ENCODE data around the gene AKAP7.

Gene AKAP7

DNA sequence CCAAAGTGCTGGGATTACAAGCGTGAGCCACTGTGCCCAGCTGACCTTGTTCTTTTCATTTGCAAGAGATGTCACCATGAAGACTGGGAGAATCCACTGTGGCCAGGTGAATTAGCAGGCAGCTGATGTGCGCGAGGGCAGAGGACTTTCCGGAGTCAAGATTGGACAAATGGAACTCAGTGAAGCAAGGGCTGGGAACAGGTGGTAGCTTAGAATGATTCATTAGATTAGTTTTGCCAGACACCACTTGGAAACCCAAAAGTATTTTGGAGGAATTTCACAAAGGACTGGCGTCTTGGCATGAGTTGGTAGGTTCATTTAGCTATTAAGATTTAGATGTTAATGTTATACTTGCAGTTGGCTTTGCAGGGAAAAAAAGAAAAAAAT lies 4.7 kb upstream of the AKAP7 start:
- in situ Hi-C loops (cut with MboI; ENCODE audit: low sequenced_read_pairs): no loop called here

DNA sequence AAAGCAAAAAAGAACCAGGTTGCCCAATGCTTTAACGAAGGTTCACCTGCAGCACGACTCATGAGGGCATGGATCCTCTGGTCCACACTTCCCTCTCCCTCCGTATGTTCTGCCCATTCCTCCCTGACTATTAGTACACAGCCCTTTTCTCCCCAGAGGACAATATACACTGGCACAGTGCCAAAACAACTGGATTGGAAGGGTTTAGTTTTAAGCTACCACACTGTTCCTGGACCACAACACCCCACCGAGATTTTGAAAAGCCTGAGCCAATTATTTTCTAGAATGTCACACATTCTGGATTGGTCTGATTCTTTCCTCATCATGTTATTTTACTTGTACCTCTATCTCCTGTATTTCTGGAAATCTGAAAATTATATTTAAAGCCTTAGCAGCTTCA lies 2.9 kb upstream of the AKAP7 start:
- in situ Hi-C loops (cut with MboI; ENCODE audit: low sequenced_read_pairs): no loop called here

DNA sequence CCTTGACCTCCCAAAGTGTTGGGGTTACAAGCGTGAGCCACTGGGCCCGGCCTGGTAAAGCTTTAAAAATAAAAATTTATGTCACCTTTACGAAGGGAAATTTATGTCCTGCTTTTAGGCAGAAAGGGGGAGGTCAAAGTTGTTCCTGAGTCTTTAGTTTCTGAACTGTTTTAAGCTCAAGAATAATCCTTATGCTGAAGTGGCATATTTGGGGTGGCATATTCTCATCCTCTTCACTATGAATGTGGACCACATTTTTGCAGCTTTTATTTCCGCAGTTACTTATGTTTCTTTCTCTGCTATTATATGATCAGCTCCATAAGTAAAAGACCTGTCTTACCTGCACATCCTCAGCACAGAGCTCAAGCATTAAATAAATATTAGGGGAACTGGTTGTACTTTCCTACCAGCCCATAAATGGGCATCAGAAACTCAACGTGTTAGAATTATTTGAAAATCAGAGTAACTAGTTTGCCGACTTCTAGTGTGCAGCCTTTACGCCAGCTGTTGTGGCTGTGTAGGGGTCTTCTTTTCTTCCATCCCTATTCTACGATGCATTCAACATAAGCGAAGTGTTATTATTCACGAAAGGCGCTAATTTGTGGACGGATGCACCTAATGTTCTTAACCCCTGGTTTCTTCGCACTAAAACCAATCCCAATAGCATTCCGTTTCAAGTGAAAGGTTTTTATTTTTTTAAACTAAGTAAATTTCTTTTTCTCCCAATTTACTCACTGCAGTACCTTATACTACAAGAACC lies 867 bp upstream of the AKAP7 start:
- in situ Hi-C loops (cut with MboI; ENCODE audit: low sequenced_read_pairs): no loop called here

DNA sequence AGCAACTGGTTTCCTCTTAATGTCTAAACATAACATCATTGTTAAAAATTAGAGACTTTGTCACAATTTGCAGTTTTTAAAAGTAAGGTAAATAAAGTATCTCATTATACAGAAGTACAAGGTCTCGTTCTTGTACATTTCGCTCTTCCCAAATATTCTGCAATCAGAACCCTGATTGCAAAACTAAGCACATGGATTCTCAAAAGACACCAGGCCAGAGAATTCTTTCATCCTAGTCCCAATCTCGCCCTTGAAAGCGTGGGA lies 355 bp upstream of the AKAP7 start:
- in situ Hi-C loops (cut with MboI; ENCODE audit: low sequenced_read_pairs): no loop called here

DNA sequence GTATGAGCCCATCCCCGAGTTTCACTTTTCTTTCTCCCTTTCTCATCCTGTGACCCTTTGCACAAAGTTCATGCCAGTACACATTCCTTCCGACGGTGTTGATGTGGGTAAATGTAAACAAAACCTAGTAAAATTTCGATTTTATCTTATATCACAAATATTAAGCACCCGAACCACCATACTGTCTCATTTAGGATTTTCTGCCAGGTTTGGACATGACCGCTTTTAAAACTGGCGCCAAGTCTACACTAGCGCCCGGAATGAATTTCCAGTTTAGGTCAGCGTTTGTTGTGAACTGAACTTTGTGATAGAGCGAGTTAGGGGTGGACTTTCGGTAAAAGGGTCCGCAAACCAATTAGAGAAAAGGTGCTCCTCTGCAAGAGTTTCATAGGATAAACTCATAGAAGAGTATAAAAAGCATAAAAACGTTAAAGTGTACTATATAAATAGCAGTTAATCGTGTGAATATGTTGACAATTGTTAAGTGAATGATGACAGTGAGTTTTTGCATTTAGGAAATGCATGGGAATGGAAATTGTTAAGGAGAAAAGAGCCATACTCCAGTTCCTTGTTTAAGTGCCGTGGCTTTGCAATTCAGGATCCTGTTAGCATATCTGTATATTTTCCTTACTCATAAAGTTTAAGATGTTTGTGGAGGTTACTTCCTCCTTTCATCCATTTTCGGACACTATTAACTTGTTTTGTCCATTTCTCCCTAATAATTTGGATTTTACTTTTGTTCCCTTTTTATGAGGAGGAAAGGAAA lies 937 bp downstream of the AKAP7 start:
- in situ Hi-C loops (cut with MboI; ENCODE audit: low sequenced_read_pairs): no loop called here

DNA sequence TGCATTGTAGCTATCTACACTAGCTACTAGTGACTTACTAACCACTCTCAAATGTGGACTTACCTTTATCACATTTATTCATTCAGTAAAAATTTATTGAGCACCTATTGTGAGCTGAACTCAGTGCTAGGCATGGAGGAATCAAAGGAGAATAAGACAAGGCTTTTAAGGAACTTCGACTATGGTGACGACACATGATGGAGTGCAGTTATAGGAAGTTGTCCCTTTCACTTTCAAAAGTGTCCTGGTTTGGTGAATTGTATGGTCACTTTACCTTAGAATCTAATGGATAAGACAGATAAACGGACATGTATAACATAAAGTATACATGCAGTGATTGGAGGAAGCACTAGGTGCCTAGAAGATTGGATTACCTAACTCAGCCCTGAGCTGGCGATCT lies 4.3 kb downstream of the AKAP7 start:
- in situ Hi-C loops (cut with MboI; ENCODE audit: low sequenced_read_pairs): no loop called here

DNA sequence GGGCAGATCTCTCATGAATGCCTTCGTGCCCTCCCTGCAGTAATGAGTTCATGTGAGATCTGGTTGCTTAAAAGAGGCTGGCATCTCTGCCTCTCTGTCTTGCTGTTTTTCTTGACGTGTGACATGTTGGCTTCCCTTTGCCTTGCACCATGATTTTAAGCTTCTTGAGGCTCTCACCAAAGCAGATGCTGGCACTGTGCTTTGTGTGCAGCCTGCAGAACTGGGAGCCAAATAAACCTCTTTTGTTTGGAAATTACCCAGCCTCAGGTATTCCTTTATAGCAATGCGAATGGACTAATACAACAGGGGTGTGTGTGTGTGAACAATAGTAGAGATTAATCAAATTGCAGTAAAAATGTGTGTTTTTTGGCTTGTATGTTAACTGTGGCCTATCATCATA lies 8.1 kb downstream of the AKAP7 start:
- in situ Hi-C loops (cut with MboI; ENCODE audit: low sequenced_read_pairs): no loop called here

DNA sequence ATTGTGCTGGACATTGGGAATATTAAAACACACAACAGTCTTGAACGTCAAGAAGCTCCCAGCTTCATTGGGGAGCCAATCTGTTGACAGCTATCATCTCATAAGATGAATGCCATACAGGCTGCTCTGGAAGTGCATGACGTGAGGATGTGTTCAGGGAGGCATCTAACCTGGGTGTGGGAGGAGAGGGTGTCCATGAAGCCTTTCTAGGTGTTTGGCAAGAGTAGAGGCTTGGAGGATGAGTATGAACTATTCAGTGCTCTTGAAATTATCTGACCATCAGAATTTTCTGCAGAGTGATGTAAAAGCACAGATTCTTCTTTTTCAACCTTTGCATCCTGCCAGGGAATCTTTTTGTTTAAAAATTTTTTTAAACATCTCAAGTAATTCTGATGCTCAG lies 11.6 kb downstream of the AKAP7 start:
- in situ Hi-C loops (cut with MboI; ENCODE audit: low sequenced_read_pairs): no loop called here

DNA sequence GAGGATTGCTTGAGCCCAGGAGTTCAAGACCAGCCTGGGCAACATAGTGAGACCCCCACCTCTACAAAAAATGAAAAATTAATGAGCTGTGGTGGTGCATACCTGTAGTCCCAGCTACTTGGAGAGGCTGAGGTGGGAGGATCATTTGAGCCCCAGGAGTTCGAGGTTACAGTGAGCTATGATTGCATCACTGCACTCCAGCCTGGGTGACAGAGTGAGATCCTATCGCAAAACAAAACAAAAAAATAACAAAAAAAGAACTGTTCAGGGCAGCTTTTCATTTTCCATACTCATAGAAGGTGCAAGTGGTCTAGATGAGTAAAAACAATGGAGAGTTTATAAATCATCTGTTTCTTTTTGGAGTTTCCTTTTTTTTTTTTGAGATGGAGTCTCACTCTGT lies 21.1 kb downstream of the AKAP7 start:
- in situ Hi-C loops (cut with MboI; ENCODE audit: low sequenced_read_pairs): no loop called here

DNA sequence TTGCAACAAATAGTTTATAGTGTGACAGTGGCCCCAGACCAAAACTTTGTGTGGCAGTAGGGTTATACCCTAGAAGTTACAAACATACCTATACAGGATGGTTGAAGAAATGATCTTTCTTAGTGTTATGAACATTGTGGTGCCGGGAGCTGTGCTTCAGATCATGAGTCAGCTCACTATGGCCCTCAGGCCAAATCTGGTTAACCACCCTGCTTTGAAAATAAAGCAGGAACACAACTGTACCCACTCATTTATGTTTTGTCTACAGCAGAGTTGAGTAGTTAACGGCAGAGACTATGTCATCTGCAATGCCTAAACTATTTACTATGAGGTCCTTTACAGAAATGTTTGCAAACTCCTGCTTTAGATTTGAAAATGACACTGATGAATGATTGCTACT lies 24.3 kb downstream of the AKAP7 start:
- in situ Hi-C loops (cut with MboI; ENCODE audit: low sequenced_read_pairs): no loop called here

DNA sequence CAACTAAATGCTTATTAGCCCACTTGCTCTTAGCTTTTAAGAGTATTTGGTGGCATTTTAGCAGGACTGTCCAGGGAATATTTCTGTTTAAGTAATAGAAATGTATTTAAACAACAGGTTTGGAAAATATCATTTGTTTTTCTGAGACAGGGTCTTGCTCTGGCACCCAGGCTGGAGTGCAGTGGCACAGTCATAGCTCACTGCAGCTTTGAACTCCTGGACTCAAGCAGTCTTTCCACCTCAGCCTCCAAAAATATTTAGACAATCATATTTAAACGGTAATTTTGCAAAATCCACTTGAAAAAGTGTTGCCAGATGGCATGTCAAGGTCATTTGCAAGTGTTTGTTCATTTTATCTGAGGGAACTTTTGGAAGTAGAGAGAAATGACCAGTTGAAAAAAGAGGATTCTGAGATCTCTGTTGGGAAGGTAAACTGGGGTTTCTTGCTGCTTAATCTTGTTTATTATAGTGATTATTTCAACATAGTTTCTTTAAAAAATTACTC lies 25.0 kb downstream of the AKAP7 start:
- in situ Hi-C loops (cut with MboI; ENCODE audit: low sequenced_read_pairs): no loop called here

DNA sequence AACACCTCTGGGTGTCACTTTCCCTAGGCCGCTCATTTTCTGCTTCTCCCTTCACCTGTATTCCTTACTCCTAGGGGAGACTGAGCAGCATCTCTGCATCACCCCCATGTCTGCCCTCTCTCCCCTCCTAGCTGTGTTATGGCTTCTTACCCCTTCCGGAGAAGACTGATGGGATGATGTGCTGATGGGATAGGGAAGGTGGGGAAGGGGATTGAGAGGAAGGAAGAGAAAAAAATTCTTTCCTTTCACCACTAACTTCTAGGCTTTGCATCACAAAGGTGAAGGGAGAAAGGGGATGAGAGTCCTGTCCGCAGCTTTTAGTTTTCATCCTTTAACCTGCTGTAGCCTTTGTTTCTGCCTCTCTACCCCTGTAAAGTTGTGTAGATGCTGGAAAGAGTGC lies 26.7 kb downstream of the AKAP7 start:
- in situ Hi-C loops (cut with MboI; ENCODE audit: low sequenced_read_pairs): no loop called here

DNA sequence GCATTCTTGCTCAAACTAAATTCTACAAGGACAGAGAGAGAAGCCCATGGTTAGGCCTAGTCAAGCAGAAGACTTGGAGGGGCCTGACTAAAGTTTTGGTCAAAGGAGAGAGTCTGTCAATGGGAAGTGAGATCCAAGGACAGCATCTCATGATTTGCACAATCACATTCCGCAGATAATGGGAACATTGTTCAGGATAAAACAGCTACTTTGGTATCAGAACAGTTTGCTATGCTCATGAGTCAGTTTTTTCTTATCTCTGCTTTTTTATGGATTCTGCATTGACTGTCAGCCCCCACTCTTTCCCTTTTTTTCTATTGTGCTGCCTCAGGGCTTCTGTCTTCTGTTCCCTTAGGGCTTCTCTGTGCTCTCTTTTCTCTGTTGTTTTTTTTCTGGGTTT lies 28.6 kb downstream of the AKAP7 start:
- in situ Hi-C loops (cut with MboI; ENCODE audit: low sequenced_read_pairs): no loop called here

DNA sequence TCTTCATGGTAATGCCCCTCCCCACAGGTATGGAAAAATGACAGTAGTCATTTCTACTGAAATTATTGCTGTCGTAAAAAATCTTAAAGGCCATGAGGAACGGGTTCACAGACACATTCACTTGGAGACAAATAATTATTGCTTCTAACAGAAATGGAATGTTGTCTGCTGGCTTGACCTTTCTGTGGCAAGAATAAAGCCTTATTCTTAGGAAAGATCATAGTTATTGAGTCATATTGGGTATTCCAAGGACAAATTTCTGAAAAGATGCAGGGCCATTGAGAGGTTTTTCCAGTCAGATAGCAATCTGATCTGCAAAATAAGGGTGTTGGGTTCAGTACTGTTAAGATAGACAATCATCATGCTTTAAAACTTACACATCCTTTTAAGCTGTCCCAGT lies 29.2 kb downstream of the AKAP7 start:
- in situ Hi-C loops (cut with MboI; ENCODE audit: low sequenced_read_pairs): no loop called here

DNA sequence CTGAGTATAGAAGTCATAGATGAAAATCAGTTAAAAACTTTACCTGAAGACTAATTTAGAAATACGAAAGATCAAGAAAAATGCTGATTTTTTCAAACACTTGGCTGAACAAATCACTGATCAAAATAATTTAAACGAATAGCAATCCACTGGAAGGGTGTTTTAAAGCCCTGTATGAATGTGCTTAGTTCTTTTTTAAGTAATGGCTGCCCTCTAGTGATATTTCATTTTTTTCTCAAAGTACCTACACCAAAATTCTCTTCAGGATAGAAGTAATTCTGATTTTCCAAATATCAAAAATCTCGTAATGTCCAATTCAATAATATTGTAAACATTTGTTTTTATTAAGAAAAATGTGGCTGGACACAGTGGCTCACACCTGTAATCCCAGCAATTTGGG lies 32.5 kb downstream of the AKAP7 start:
- in situ Hi-C loops (cut with MboI; ENCODE audit: low sequenced_read_pairs): no loop called here

DNA sequence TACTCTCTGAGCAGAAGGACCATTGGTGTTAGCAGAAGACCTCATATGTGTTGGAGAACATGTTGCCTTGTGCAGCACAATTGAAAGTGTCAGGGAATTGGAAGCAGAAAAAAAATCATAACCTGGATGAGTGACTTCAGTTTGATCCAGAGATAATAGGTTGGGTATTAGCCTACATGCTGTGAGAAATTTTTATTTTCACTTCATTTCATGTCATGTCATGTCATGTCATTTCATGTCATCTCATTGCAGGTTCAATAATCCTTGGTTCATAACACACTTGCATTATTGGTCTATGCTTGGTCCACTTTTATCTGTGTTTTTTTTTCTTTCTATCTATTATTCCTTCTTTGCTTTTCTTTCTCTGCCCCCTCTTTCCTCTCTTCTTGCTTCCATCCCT lies 34.3 kb downstream of the AKAP7 start:
- in situ Hi-C loops (cut with MboI; ENCODE audit: low sequenced_read_pairs): no loop called here

DNA sequence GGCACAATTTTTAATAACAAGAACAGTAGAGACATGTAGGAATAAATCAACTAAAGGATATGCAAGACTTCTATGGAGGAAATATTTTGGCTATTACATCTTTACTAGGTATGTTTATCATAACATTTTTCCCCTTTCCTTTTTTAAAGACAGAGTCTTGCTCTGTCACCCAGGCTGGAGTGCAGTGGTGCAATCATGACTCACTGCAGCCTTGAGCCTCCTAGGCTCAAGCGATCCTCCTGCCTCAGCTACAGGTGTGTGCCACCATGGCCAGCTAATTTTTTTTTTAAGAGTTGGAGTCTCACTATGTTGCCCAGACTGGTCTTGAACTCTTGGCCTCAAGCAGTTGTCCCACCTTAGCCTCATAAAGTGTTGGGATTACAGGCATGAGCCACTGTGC lies 37.0 kb downstream of the AKAP7 start:
- in situ Hi-C loops (cut with MboI; ENCODE audit: low sequenced_read_pairs): no loop called here

DNA sequence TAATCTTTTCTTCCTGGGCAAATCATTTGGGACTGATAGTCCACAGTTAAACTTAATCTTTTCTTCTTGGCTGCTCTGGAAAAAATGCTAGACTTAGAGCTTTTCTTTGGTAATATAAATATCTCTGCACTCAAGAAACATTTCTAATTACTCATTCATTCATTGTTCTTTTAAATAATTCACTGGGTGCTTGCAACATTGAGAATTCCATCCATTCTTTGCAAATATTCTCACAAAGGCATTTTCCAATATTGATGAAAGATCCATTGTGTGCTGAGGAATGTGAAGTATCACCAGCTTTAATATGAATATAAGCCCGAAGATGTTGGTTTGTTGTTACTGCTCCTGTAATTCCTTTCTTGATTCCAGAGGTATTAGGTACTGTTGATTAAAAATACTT lies 38.4 kb downstream of the AKAP7 start:
- in situ Hi-C loops (cut with MboI; ENCODE audit: low sequenced_read_pairs): no loop called here

DNA sequence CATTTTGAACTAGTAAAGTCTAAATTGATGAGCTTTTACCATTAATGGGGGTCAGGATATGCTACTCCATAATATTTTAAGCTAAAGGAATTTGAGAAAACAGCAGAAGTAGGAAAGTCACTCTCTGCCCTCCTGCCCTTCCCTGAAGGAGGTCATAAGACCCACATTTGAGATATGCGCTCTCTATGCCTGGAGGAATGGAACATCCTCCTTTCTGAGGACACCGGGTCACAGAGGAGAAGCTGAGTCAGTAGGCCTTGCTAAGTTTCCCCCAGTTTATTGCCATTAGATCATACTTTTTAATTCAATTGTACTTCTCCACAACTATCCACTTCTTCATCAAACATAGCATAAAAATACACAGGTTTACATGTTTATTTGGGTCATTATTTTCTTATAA lies 40.3 kb downstream of the AKAP7 start:
- in situ Hi-C loops (cut with MboI; ENCODE audit: low sequenced_read_pairs): no loop called here

DNA sequence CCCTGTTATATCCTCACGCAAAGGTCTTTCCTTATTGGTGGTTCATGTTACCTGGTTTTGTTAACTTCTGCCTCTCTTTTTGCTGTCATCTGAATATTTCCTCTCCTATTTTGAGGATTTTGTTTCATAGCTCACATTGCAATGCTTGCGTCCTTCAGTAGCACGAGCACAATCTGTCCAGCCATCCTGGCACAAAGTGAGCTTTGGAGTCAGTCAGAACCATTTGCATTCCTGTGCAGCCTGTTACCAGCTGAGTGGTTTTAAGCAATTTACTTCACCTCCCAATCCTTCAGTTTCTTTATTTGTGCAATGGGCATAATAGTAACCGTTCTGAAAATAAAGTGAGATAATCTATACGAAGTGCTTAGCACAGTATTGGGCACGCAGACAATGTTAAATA lies 42.7 kb downstream of the AKAP7 start:
- in situ Hi-C loops (cut with MboI; ENCODE audit: low sequenced_read_pairs): no loop called here

DNA sequence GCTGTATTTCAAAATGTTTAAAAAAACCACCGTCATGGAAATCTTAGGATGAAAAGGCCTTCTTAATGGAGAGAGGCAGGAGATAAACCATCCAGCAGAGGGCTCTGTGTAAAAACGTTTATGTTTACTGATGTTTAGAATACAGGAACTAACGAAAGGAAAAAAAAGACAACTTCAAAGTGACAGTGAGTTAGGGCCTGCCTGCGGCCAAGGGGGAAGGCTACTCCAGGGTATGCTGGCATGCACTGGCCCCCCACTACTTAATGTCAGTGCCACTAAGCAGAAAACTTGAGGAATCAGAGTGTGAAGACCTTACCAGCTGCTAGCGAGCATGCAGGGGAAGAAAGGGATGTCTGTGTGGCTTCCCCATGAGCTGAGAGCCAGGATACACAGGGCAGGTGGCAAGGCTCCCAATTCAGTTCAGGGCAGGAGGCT lies 47.7 kb downstream of the AKAP7 start:
- in situ Hi-C loops (cut with MboI; ENCODE audit: low sequenced_read_pairs): no loop called here

DNA sequence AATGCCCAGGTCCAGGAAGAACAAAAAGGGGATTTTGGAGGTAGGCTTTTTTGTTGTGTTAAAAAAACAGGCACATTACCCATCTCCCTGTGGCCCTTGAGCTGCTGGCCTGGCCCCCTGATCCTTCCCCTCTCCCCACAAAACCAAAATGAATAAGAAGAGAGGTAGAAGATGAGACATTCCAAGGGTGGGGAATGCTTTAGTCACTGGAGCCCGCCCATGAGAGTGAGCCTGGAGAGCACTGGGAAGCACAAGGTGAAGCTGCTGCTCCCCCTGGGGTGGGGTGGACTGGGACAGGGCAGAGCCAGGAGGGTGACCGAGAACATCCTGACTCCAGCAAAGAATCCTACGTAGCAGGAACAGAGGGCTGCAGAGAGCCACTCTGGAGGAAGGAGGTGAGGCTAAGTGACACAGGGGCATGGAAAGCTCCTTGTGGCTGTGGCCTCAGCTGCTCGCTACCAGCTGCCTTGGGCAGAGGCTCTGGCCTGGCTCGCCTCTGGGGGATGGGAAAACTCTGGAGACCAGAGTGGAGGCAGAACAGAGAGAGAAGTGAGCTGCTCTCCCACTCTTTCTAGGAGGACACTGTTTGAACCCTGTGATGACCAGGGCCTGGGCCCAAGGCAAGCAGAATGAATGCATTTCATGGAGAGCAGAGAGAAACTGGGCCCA lies 48.3 kb downstream of the AKAP7 start:
- in situ Hi-C loops (cut with MboI; ENCODE audit: low sequenced_read_pairs): no loop called here

All from hTERT RPE-1 (cell line).